ENCODE measurements around the gene SPOCK3. TPM values are rescaled to one million over a fixed set of nuclear protein-coding genes. Genes with fewer than 3 reads are reported as not detected.
"Not testable (repeated sequence)": the region's sequence is repeated elsewhere in the genome, so short reads cannot be mapped to it uniquely, and the experiment has no call there.

The SPOCK3 gene
- total RNA-seq, 1 donor from 2014 or later, result not detected

GRCh38 chr4:166991006-166991561 is 243.2 kb downstream of the SPOCK3 start:
- no peak for ATAC-seq
- intact Hi-C loops (cut with DNase I), result no loop called here
- DNase-seq (ENCODE audit: missing footprints), result no peak

- DNase-seq (ENCODE audit: missing footprints), result no peak
- intact Hi-C loops (cut with DNase I), result no loop called here
- ATAC-seq, result no peak
Observed at GRCh38 chr4:166989886-166990285, 244.4 kb downstream of the SPOCK3 start.

DNA sequence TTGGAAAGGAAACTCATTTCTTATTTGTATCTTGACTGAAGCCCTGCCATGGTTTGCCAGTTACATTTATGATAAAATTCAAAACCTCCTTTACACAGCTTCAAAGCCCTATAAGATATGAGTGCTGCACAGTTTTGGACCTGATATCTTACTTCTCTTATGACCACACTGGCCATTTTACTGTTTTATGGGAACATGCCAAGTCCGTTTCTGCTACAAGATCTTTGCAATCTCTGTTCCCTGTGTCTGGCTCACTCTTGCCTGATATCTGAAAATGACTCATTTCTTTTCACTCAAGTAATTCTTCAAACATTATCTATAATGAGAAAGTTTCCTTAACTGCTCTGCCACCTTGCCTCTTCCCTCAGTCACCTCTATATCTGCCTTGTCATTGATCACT is 247.3 kb downstream of the SPOCK3 start:
- intact Hi-C loops (cut with DNase I), result no loop called here
- DNase-seq (ENCODE audit: missing footprints), result no peak
- no peak for ATAC-seq

DNA sequence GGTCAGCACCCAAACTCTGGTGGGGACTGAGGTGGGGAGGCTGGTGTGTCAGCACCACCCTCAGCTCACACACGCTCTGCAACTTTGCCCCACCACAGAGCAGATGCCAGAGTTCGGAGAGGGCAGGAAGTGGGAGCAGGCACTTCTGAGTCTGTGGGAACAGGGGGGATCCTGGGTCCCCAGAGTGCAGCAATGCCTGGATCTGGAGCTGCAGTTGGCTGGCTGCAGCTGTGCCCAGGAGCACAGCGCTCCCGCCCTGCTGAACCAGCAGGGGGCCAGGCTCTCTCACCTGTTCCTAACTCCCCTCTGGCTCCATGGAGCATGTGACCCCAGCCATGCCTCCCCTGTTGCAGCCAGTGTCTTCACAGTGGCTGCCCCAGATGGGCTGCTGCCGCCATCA is 252.4 kb downstream of the SPOCK3 start:
- DNase-seq (ENCODE audit: missing footprints) (no peak), ATAC-seq (no peak)
- intact Hi-C loops (cut with DNase I), result no loop called here

GRCh38 chr4:166980419-166980818 is 253.9 kb downstream of the SPOCK3 start:
- no peak for ATAC-seq
- no peak for DNase-seq (ENCODE audit: missing footprints)
- intact Hi-C loops (cut with DNase I), result no loop called here

DNA sequence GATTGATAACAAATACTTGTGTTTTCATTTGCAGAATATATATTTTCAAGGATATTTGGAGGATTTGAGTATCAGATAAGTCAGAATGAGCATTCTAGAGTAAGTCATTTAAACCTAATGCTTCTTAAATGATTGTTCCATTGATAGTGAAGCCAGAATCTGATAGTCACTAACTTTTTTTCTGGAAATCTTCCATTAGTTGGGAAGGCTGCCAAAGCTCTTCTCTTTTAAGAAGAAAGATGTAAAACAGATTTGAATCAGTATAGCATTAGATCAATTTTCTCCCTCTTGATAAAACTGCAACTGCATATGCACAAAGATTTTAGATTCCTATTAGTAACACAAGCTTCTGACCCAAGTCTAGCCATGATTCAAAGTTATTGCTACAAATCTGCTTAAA is 256.7 kb downstream of the SPOCK3 start:
- ATAC-seq, result no peak
- no peak for DNase-seq (ENCODE audit: missing footprints)
- intact Hi-C loops (cut with DNase I), result no loop called here

GRCh38 chr4:166972071-166972470 is 262.2 kb downstream of the SPOCK3 start:
- intact Hi-C loops (cut with DNase I), result no loop called here
- ATAC-seq, result no peak
- no peak for DNase-seq (ENCODE audit: missing footprints)

DNA sequence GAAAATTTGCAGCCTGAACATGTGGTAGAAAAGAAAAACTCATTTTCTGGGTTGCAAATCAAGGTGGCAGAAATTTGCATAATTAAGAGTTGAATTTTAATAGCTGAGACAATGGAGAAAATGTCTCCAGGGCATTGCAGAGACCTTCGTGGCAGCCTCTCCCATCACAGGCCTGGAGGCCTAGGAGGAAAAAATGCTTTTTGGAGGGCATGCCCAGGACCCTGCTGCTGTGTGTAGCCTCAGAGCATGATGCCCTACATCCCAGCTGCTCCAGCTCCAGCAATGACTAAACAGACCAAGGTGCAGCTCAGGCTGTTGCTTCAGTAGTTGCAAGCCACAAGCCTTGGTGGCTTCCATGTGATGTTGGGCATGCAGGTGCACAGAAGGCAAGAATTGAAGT is 266.1 kb downstream of the SPOCK3 start:
- intact Hi-C loops (cut with DNase I); DNase-seq (ENCODE audit: missing footprints); ATAC-seq: not testable (repeated sequence)

GRCh38 chr4:166965562-166965961 is 268.7 kb downstream of the SPOCK3 start:
- DNase-seq (ENCODE audit: missing footprints) (no peak), ATAC-seq (no peak)
- intact Hi-C loops (cut with DNase I), result no loop called here

- ATAC-seq, result no peak
- intact Hi-C loops (cut with DNase I), result no loop called here
Observed at GRCh38 chr4:166957451-166957850, 276.8 kb downstream of the SPOCK3 start.

GRCh38 chr4:166956484-166956883 is 277.8 kb downstream of the SPOCK3 start:
- intact Hi-C loops (cut with DNase I), result no loop called here
- no peak for DNase-seq (ENCODE audit: missing footprints)
- no peak for ATAC-seq

More at GRCh38 chr4:166957451-166957850, 276.8 kb downstream of the SPOCK3 start:
- no peak for DNase-seq (ENCODE audit: missing footprints)

GRCh38 chr4:166941629-166942028 is 292.7 kb downstream of the SPOCK3 start:
- ATAC-seq, result no peak
- intact Hi-C loops (cut with DNase I), result no loop called here
- DNase-seq (ENCODE audit: missing footprints), result no peak

DNA sequence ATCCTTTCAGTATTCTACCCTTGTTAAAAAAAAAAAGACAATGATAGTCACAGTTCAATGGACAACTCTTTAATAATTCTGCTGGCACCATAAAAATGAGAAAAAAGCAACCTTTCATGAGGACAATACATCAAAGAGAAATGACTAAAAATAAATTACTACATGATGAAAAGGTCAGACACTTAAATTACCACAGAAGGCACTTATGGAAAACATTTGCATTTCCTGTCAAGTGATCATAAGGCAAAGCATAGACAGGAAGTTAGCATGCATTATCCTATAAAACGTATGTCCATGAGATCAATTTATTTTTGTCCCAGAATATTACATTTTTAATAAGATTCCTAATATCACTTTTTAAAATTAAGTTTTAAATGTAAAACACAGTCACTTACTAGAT is 303.8 kb downstream of the SPOCK3 start:
- intact Hi-C loops (cut with DNase I), result no loop called here
- DNase-seq (ENCODE audit: missing footprints) (no peak), ATAC-seq (no peak)

- DNase-seq (ENCODE audit: missing footprints), result no peak
- ATAC-seq, result no peak
- intact Hi-C loops (cut with DNase I), result no loop called here
Observed at GRCh38 chr4:166924424-166924823, 309.9 kb downstream of the SPOCK3 start.

GRCh38 chr4:166913926-166914325 is 320.4 kb downstream of the SPOCK3 start:
- DNase-seq (ENCODE audit: missing footprints) (no peak), ATAC-seq (no peak)
- intact Hi-C loops (cut with DNase I), result no loop called here

DNA sequence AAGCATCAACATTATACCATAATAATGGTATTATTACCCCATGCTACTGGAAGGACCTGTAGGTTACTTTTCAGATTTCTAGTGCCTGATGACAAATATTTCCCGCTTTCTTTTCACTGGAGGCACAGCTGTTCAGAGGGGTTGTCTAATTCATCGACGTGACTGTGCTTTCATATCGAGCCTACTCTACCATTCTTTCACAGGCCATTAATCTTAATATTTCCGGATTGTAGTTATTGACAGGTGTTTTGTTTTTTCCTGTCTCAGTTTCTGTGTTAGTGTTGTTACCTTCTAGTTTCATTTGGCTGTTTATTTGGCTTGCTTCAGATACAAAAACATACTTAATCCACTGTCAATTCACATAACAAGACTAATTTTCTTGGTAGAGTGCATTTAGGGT is 330.9 kb downstream of the SPOCK3 start:
- intact Hi-C loops (cut with DNase I), result no loop called here
- DNase-seq (ENCODE audit: missing footprints) (no peak), ATAC-seq (no peak)

- intact Hi-C loops (cut with DNase I), result no loop called here
- DNase-seq (ENCODE audit: missing footprints), result no peak
- ATAC-seq, result no peak
Observed at GRCh38 chr4:166902941-166903340, 331.4 kb downstream of the SPOCK3 start.

DNA sequence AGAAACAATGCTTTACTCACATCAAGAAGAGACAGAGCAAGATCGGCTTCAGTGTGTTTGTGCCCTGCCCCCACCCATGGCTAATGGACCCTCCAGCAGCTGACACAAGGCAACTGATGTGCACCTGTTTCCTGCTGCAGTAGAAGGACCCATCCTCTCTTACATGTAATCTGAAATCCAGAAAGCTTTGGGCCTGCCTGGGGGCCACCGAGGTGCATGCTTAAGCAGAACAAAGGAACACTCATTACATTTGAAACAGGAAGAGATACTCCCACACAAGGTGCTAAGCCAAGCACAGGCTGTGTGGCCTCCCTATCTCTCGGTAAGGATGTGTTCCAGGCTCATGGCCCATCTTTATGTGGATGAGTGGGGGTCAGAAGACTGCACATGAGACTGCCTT is 338.0 kb downstream of the SPOCK3 start:
- intact Hi-C loops (cut with DNase I), result no loop called here
- DNase-seq (ENCODE audit: missing footprints) (peak; percentile 33), ATAC-seq (no peak)

GRCh38 chr4:166895771-166896170 is 338.5 kb downstream of the SPOCK3 start:
- intact Hi-C loops (cut with DNase I), result no loop called here
- DNase-seq (ENCODE audit: missing footprints) (no peak), ATAC-seq (no peak)

DNA sequence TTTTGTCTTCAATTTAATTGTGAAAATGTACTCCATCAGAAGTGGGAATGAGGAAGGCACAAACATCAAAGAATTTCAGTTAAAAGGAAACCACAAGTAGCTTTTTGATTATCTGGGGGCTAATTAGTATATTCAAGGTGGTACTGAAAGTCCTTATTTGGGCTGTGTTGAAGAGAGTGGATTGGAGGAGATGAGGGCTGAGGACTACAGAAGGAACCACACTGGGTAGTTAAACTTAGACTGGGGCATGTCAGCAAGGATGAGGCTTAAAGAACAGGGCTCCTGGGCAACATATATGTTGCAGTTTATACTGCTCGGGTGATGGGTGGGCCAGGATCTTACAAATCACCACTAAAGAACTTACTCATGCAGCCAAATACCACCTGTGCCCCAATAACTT is 346.8 kb downstream of the SPOCK3 start:
- ATAC-seq (no peak), DNase-seq (ENCODE audit: missing footprints) (no peak)
- intact Hi-C loops (cut with DNase I), result no loop called here

DNA sequence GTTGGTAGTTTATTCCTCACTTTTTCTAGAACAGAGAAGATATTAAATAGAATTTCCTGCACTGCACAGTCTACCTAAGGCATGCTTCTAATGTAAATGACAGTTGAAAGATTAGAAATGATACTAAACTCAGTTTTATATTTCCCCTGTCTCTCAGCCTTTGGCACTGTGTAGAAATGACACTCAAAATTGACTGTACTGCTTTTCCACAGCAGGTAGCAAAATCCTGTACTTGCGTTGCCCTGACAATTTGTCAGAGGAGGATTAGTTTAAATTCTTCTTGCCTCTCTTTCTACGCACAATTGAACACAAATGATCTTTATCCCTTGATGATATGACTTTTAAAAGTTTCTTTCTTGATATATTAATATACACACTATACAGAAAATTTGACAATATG is 347.6 kb downstream of the SPOCK3 start:
- ATAC-seq (no peak), DNase-seq (ENCODE audit: missing footprints) (no peak)
- intact Hi-C loops (cut with DNase I), result no loop called here

Measured in Right ventricle myocardium inferior (tissue), 1 donor.